Activated CD8-positive, alpha-beta memory T cell treated with anti-CD3 and anti-CD28 coated beads for 24 hours (primary cell): ENCODE data around the gene ALPG.
"Not testable (repeated sequence)": the region's sequence is repeated elsewhere in the genome, so short reads cannot be mapped to it uniquely, and the experiment has no call there.

Experiments
- DNase-seq: peaks from one replicate; pipeline ENCODE4 v3.0.0-alpha.2; 2020

ALPG gene

DNA sequence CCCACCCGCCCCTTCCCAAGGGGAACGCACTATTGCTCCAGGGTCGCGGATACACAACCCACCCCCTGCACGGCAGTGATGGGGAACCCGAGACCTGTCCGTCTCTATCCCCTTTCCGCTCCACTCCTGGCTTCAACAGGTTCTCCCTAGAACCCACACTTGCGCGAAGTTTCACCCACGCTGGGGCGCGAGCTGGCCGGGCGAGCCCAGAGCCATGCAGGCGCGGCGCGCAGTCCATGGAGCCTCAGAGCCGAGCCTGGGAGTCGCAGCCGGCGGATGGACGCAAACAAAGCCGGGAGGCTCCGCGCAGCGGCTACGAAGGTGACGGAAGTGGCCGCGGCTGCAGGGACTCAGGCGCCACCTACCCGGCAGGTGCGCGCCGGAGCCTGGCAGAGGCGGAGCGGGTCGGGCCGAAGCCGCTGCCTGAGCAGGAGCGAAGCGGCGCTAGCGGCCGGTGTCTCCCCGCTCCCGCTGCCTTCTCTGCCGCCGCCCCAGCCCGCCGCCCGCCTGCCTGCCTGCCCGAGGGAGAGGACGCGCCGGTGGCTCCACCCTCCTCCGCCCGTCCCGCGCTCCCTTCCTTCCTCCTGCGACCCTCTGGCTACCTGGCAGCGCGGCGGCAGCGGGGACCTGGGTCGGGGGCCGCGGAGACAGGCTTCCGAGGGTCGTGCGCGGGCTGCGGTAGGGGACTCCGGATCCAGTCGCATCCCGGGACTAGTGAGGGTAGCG, 14.0 kb downstream of the ALPG start:
- peak; percentile 70 for DNase-seq

DNA sequence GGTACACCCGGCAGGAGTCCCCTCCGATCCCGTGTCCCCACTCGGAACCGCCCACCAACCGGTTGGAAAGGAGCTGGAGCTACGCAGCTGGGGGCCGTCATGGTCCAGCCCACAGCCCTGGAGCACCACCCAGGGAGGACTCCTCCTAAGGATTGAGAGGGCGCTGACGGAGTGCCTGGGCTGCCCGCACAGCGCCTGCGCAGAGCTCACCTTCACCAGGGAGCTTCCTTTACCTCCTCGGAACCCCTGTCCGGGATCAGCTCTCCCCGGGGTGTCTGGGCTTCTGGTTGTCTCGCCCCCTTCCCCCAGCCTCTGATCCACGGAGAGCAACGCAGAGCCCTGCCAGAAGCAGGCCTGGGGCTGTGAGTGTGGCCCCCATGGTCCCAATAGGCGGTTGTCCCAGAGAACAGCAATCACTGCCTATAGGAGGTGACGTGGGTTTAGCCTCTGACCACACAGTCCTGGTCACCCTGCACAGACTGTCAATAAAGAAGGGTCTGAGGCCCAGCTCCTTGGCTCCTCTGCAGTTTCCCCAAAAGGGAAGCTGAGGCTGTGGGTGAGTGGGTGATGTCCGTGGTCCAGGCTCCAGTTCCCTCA, 14.6 kb downstream of the ALPG start:
- no peak for DNase-seq

DNA sequence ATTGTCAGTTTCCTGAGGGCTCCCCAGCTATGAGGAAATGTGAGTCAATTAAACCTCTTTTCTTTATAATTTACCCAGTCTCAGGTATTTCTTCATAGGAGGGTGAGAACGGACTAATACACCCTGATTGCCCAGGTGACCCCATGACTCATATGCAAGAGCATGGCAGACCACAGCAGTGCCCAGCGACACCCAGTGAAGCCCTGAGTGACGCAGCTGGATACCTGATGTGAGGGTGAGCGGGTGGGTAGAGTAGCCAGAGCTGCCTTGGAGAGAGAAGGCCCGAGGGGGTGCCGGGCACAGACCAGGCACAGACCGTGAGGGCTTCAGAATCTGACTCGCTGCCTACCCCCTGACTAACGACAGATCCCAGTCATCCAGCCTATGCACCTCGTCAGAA, 15.4 kb downstream of the ALPG start:
- DNase-seq: no peak

DNA sequence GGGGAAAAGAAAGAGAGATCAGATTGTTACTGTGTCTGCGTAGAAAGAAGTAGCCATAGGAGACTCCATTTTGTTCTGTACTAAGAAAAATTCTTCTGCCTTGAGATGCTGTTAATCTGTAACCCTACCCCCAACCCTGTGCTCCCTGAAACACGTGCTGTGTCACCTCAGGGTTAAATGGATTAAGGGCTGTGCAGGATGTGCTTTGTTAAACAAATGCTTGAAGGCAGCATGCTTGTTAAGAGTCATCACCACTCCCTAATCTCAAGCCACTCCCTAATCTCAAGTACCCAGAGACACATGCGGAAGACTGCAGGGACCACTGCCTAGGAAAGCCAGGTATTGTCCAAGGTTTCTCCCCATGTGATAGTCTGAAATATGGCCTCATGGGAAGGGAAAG, 16.4 kb downstream of the ALPG start:
- DNase-seq: not testable (repeated sequence)

DNA sequence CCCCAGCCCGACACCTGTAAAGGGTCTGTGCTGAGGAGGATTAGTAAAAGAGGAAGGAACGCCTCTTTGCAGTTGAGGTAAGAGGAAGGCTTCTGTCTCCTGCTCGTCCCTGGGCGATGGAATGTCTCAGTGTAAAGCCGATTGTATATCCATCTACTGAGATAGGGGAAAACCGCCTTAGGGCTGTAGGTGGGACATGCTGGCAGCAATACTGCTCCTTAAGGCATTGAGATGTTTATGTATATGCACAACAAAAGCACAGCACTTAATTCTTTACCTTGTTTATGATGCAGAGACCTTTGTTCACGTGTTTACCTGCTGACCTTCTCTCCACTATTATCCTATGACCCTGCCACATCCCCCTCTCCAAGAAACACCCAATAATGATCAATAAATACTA, 16.8 kb downstream of the ALPG start:
- DNase-seq: not testable (repeated sequence)

DNA sequence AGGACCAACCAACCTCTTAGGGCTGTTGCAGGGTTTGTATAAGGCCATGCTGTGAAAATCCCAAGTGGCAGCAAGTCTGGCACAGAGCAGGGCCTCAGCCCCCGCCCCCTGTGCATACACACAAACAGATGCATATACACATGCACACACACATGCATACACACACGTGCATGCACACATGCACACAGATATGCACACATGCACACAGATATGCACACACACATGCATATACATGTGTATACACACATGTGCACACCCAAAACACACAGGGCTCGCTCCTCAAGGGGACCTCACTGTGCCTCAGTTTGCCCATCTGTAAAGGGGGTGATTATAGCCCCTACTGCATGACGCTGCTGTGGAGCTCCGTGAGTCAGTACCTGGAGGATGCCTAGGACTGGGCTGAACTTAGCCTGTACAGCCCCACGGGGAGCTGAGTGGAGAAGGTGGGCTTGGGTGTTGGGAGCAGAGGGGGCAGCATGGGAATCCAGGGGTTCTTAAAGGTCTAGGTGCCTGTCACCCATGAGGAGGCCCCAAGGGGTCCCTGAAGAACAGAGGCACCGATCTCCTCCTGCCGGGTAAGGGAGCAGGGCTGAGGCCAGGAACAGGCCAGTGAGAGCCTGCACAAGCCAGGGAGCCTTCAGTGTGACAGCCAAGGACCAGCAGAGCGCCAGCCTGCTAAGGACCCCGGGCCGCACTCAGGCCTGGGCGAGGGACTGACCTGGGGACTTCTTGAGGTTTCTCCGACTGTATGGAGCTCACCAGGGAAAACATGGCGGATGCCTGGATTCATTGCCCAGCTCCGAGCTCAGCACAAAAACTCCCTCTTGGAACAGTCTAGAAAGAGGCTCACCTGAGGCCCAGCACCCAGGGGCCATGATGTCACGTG, 25.3 kb downstream of the ALPG start:
- no peak for DNase-seq

DNA sequence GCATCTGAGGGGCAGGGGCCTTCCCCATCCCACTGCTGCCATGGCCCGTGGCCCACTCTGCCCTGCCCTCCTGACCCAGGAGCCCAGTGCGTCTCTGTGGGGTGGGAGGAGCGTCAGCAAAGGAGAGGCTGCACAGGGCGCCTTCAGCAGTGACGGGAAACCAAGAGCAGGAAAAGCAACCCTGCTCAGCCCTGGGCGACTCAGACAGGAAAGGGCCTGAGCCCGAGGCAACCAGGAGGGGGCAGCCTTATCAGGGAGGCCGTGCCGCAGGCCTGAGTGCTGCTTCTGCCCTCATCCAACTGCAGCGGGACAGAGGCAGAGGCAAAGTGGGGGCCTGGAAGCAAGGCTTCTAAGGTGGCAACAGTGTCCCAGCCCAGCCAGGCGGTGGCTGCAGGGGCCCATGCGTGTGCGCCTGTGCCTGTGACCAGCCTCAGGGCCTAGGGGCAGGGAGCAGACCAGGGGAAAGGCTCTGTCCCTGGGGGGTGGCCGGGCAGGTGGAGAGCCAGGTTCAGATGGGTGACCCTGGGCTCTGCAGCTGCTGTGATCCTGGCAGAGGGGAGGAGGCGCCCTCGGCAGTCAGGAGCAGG, 26.0 kb downstream of the ALPG start:
- no peak for DNase-seq

DNA sequence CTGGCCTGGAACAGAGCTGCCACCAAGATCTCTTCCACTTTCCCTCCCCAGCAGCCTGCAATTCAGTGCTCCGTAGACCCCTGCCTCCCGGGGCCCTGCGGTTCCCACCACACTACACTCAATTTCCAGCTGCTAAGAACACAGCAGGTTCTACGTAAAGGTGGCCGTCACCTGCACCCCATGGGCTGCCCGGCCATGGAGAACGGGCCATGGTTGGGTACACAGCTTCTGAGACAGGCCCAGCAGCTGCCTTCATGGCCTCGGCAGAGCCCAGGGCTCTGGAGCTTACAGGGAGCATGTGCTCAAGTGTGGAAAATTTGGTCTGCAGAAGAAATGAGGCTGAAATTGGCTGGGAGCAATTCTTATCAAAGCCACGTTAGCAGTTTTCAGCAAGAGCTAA, 27.0 kb downstream of the ALPG start:
- not testable (repeated sequence) for DNase-seq

DNA sequence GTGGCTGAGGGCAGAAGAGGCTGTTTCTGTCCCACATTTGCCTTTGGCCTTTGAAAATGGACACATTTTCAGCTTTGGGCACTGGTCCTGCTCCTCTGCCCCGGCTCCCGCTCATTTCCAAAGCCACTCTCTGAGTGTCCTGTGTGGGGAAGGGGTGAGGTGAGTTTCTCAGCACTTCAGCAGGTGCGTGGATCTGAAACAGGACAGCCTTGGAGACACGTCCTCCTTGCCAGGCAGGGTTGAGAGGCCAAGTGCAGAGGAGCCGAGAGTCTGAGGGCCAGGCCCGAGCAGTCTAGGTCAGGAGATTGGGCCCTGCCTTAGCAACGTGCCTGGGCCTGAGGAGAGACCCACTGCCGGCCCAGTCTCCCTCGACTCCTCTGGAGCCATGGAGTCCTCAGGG, 27.4 kb downstream of the ALPG start:
- DNase-seq: no peak

DNA sequence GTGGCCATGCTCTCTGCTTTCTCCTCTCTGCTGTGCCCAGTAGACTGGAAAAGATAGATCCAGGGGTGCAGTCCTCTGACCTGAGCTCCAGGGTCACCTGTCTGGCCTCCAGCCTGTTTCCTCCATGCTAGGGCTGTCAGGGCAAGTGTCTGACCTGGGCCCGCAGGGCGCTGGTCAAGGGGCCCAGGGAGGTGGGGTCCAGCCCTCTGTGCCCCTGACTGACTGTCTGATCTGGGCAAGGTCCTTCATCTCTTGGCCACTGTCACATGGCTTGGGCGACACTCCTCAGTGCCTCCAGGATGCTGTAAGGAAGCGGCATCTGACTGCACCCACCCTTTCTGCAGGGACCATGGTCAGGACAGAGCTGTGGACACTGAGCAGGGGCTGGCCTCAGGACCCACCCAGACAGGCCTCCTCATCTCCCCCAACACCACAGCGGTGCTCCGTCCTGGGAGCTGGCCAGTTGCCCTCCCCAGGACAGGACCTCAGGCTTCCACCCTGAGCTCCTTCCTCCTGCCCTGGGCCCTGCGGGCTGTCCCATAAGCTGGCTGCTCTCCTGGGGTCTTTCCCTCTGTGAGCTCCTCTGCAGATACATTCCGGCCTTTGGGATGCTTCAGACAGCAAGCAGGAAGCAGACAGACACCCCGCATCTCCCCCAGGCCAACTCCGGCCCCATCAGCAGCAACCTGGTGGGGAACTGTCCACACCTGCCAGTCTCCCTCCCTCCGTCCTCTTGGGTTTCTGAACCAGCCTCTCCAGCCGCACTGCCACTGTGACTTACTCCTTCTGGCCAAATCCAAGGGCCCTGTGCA, 28.1 kb downstream of the ALPG start:
- no peak for DNase-seq

DNA sequence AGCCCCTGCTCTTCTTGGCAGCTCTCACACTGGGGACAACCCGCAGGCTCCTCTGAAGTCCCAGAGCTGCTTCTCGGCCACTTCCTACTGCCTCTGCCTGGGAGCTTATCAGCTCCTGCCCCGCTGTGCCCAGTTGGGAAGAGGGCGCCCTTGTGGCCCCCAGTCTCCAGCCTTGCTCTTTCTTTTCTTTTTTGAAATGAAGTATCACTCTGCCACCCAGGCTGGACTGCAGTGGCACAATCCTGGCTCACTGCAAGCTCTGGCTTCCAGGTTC, 28.7 kb downstream of the ALPG start:
- no peak for DNase-seq

DNA sequence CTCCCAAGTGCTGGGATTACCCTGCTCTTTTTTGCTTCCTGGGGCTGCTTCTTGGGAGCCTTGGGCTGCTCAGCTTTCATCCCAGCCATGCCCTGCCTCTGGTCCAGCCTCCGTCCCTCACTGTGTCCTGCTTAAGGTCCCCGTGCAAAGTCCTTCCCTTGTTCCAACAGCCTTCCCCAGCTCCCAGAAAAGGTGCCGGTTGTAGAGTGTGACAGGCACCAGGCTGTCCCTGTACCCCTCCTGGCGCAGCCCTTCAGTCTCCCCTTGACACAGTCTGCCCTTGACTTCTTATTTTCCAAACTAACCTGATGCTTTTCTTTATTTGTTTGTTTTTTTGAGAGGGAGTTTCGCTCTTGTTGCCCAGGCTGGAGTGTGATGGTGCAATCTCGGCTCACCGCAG, 29.2 kb downstream of the ALPG start:
- DNase-seq: no peak

DNA sequence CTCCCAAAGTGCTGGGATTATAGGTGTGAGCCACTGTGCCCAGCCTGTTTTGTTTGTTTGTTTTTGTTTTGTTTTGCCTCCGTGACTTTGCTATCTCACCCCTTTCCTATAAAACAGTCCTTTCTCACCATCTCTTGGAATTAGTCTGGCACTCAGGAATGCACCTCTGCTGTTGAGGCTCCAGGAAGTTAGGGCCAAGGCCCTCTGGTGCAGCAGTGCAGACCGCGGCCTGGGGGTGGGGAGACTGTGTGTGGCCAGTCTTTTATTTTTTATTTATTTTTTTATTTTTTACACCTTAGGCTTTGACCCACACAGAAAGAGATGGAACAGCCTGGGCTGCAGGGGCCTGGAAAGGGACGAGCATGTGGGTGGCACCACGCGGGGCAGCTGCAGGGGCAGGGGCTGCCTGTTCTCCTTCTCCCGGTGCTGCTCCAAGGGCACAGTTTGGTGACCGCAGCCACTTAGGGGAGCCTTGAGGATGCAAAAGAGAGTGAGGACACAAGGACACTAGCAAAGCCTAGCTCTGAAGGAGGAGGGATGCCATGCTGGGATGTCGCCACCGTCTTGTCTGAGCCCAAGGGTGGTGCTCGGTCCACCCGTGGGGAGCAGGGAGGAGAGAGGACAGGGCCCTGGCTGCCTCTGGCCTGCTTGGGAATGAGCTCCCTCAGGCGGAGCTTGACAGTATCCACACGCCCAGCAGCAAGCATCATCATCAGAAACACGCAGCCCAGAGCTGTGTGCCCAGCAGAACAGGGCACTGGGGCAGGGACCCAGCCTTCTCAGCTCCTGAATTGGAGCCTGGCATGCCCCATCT, 29.9 kb downstream of the ALPG start:
- no peak for DNase-seq

DNA sequence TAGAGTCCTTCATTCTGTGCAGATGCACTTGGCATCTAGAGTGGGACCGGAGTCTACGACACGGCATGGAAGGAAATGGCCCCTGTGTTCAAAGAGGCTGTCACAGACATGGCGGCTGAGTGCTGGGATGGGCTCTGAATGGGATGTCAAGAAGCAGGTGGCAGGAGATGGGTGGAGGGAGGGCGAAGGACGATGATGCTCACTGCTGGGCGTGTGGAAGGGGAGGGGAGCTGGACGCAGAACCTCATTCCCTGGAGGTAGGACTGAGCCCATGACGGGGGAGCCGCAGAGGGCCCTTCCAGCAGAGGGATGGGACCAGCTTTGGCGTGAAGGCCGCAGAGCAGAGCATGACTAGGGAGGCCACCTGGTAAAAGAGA, 30.5 kb downstream of the ALPG start:
- no peak for DNase-seq

DNA sequence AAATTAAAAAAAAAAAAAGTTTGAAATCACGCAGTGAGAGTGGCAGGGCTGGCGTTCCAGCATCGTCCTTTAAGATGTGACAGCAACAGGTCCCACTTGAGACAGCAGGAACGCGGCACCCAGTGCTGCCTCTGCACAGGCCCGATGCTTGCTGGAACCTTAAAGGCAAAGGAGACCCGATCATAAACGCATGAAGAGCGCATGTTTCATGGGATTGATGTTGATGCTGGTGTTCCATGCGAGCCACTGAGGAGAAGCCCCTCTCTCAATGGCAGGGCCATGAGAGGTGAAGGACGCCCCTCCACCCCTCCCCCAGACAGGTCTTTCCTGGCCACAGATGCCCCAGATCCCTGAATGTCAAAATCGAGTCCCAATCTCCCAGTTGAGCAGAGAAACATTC, 31.4 kb downstream of the ALPG start:
- DNase-seq: no peak

DNA sequence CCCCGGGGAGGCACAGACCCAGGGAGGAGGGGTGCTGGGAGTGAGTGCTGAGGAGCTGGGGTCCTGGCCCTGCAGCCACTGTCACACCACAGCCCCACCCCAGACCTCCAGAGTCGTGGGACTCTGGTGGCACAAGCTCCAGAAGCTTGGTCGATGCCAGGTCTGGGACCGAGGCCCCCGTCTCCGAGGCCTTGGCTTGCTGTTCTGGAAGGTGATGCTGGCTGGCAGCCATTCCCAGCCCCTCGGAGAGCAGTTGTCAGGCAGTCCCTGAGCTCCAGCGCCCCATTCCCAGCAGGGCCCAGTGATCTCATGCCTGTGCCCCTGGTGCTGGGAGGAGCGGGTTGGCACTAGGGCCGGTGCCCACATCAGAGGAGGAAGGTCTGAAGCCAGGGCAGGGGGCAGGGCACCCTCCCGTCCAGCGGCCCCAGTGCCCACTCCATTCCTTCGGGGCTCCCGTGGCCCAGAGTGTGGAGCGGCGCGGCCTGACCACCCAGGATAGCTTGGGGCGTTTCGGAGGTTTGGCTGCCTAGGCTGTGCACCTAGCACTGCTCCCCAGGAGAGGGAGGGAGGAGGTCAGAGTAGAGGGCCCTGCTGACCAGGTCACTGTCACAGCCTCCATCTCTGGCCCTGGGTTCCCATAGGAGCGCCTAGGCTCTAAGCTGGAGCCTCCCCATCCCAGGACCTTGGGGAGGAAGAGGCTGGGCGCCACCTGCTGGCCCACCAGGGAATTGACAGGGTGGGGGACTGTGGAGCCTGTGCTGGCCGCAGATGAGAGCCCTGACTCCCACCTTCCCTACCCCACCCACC, 32.5 kb downstream of the ALPG start:
- DNase-seq: peak; percentile 74

DNA sequence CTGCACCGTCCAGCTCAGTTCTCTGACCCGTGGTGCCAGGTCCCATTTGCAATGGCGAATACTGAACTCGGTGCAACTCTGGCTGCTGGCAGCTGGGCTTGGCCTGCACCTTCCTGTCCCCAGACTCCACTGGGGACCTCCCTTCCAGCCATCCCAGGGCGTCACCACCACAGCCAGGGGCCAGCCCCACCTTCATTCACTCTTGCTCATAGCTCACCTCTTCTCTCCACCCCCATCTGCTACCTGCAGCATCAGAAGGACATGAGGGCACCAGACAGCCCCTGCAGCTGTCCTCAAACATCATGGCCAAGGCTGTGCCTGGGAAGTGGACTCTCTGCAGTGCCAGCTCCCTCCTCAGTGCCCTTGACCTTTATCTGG, 33.1 kb downstream of the ALPG start:
- no peak for DNase-seq

DNA sequence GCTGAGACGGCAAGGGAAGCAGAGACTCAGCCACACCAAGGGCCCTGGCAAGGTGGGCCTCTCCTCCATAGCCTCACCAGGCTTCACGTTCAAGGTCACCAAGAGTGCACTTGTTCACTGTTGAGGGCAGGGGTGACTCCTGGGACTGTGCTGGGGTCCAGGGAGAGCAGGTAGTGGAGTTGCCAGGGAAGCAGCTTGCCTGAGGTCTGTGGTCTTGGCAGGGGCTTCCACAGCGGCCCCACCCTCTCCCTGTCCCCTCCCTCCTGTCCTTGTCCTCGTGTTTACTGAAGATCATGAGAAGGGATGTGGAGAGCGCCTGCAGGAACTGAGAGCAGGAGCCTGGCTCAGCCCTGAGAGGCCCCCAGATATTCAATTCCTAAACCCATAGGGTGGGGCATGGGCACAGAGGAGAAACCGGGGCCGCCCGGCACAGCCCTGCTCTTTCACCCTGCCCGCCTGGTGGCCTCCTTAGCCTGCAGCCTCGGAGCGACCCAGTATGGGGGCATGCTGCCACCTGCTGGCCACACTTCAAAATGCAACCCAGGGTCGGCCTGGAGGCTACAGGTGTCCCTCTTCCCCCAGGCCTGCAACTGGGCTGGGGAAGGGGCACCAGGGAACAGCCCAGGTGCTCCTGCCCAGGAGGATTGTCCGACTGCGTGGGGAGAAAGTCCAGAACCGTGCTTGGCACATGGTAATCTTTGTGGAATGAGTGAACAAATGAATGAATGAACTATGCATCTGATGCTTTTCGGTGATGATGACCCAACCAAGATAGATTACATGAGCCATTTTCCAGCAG, 33.8 kb downstream of the ALPG start:
- peak; percentile 99 for DNase-seq

DNA sequence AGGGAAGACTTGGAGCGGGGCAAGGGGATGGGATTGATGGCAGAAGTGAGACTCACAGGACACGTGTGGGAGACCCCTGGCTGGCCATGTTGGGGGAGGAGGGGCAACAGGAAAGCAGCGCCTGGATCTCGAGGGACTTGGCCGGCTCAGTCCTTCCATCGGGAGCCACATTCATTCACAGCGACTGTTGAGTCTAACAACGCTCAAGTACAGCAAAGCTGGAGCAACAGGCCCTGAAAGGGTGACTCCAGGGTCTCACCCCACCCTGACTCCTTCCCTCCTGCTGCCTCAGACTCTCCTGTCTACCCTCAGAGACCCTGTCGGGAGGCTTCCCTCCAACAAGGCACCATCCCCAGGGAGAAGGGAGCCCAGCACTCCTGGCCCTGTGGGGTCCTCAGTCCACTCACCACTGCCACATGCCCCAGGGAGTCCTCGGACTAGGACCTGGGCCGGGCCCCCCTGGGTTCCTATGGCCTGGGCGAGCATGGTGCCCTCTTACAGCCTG, 34.6 kb downstream of the ALPG start:
- no peak for DNase-seq

DNA sequence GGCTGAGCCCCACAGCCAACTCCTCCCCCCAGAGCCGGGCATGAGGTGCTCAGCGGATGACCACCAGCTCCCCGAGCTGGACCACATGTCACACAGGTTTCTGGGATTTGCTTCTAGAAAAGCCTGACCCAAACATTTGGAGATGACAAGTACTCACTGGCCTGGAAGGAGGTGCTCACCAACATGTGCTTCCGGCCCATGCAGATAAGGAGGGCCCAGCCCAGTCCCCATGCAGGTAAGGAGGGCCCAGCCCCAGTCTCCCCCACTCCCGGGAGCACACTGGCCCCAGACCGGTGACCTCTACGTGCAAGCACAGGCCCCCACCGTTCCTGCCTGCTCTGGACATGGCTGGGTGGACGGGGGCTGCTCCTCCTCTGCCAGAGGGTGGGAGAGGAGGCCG, 35.3 kb downstream of the ALPG start:
- DNase-seq: not testable (repeated sequence)
